GM04504 (cell line): ENCODE results near the gene RIOK1.
"Not testable (repeated sequence)": the region's sequence is repeated elsewhere in the genome, so short reads cannot be mapped to it uniquely, and the experiment has no call there.

Source experiments
- DNase-seq: peaks from one replicate; pipeline ENCODE4 v3.0.0-alpha.2; 2012; ENCODE audit warnings: low read depth

Gene RIOK1

DNA sequence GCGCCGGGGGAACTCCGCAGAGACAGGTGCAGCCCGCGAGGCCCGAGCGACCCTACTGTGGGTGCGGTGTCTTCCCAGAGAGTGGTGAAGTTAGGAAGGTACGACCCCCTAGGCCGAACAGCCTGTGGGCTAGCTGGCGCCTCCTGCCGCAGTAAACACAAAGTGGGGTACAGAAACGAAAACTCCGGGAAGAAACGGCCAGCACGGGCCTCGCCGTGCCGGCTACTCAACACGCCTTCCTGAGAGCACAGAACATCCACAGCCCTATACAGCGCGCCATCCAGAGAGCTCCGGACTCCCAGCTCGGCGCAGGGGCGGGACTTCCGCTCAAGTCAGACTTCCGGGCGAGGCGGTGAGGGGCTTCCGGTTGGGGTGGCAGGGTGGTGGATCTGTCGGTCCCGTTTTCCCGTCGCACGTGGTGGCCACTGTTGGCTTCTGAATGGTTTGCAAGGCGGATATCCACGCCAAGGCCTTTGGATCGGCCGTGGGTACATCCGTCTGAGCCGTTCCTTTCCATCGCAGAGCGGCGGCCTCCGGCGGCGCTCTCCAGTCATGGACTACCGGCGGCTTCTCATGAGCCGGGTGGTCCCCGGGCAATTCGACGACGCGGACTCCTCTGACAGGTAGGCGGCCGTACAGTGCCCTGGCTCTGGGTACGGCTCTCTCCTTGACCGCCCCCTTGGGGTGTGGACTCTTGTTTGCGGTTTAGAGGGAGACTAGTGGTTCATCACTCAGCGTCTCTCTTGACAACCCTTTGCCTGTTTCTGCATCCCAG lies at the start of gene RIOK1, which contains the start of gene CAGE1:
Gene RIOK1, plus strand, starts transcription at position 358 of the 775 bp plus-strand sequence. Its CDS starts 195 bp downstream, at position 553.
Gene CAGE1, minus strand, starts transcription at position 292 of the 775 bp plus-strand sequence. CDS start 2,569 bp downstream, outside the sequence.
- DNase-seq, result peak; percentile 86

GRCh38 chr6:7341271-7341670 lies 48.3 kb upstream of the RIOK1 start:
- DNase-seq, result no peak

GRCh38 chr6:7341989-7342742 lies 47.4 kb upstream of the RIOK1 start:
- DNase-seq, result no peak

DNA sequence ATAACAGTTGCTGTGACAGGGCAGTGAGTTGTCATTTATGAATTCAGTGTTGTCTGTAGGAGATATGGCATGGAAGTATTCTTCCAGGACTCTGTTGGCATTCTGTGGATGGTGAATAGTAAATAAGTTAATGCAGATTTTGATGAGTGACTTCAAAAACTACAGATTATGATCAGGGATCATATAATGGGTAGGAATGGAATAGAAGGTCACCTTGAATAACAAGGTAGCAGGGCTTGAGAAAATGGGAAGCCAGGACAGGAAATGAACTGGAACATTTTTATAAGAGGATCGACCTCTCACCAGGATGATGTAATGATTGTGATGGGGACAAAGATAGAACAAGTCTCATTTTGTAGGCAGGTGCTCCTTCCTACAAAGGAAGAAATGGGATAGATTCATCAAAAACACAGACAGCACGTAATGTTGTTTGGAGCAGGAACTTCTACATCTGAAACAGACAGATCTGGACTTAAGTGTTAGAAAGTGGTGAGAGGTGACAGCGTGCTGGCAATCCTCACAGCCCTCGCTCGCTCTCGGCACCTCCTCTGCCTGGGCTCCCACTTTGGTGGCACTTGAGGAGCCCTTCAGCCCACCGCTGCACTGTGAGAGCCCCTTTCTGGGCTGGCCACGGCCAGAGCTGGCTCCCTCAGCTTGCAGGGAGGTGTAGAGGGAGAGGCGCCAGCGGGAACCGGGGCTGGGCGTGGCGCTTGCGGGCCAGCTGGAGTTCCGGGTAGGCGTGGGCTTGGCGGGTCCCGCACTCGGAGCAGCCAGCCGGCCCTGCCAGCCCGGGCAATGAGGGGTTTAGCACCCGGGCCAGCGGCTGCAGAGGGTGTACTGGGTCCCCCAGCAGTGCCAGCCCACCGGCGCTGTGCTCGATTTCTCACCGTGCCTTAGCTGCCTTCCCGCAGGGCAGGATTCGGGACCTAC lies 45.8 kb upstream of the RIOK1 start:
- DNase-seq, result no peak

DNA sequence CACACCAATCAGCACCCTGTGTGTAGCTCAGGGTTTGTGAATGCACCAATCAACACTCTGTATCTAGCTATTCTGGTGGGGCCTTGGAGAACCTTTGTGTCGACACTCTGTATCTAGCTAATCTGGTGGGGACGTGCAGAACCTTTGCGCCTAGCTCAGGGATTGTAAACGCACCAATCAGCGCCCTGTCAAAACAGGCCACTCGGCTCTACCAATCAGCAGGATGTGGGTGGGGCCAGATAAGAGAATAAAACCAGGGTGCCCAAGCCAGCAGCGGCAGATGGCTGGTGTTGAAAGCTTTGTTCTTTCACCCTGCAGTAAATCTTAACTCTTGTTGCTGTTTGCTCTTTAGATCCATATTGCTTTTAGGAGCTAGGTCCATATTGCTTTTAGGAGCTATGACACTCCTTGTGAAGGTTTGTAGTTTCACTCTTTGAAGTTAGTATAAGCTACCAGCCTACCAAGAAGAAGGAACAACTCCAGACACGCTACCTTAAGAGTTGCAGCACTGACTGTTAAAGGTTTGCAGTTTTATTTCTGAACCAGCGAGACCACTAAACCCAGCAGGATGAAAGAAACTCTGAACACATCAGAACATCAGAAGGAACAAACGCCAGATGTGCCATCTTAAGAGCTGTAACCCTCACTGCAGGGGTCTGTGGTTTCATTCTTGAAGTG lies 44.7 kb upstream of the RIOK1 start:
- not testable (repeated sequence) for DNase-seq

DNA sequence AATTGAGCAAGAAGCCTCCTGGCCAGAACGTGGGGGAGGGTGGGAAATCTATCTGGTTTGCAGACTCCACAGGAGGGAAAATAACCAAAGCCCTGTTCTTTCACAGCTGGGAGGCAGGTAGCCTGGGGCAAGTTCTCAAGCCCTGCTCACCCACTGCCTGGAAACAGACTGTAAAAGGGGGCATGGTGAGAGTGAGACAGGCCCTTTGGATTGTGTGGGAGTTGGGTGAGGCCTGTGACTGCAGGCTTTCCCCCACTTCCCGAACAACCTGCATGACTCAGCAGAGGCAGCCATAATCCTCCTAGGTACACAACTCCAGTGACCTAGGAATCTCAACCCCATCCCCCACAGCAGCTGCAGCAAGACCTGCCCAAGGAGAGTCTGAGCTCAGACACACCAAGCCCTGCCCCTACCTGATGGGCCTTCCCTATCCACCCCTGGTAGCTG lies 42.0 kb upstream of the RIOK1 start:
- not testable (repeated sequence) for DNase-seq

DNA sequence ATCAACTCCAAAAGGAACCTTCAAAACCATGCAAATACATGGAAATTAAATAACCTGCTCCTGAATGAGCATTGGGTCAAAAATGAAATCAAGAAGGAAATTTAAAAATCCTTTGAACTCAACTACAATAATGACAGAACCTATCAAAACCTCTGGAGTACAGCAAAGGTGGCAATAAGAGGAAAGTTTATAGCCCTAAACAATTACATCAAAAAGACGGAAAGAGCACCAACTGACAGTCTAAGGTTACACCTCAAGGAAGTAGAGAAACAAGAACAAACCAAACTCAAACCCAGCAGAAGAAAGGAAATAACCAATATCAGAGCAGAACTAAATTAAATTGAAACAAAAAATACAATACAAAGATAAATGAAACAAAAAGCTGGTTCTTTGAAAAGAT lies 39.0 kb upstream of the RIOK1 start:
- DNase-seq, result not testable (repeated sequence)

DNA sequence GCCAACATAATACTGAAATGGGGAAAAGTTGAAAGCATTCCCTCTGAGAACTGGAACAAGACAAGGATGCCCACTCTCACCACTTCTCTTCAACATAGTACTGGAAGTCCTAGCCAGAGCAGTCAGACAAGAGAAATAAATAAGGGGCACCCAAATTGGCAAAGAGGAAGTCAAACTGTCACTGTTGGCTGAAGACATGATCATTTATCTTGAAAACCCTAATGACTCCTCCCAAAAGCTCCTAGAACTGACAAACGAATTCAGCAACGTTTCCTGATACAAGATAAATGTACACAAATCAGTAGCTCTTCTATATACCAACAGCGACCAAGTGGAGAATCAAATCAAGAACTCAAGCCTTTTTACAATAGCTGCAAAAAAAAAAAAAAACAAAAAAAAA lies 37.7 kb upstream of the RIOK1 start:
- not testable (repeated sequence) for DNase-seq

DNA sequence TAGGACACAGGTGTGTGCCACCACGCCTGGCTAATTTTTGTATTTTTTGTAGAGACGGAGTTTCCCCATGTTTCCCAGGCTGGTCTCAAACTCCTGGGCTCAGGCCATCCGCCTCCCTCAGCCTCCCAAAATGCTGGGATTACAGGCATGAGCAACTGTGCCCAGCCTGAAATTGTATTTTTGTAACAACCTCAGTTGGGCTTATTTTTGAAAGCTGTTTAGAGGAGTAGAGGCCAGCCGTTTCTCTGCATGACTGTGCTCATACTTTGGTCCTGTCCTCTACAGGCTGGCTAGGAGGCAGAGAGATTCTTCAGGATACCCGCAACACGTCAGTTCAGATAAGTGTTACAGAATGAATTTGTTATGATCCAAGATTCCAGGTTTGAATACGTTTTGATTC lies 22.2 kb upstream of the RIOK1 start:
- DNase-seq, result no peak

DNA sequence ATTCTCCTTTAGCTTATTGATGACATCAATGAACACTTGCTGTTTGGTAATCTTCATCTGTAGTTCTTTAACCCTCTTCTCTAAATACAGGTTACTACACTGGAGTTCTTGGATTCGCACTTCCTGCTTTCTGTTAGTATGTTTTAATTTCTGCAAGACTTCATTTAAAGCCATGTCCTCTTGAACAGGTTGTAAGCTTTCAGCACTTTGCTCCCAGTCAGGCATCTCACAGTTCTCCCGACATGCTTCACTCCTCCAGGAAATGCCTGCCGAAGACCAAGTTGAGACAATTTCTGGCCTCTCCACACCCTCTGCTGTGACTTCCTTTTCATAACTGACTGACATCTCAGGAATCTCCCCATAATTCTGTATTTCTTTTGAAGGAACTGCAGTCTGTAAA lies 15.9 kb upstream of the RIOK1 start:
- DNase-seq, result no peak

DNA sequence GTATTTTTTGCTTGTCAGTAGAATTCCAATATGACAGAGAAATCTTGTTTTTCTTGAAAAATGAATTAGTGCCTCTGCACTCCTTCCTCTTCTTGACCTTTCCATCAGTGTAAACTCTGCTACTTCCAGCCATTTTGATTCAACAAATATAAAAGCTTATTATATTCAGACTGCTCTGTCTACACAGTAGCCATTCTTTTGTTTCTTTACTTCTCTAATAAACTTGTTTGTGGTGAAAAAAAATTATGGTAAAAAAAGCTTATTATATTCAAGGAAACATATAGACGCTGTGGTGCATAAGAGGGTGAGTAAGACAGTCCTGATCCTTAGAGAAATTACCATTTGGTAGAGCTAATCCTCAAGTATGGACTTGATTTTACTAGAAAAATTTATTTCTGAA lies 11.6 kb upstream of the RIOK1 start:
- no peak for DNase-seq

DNA sequence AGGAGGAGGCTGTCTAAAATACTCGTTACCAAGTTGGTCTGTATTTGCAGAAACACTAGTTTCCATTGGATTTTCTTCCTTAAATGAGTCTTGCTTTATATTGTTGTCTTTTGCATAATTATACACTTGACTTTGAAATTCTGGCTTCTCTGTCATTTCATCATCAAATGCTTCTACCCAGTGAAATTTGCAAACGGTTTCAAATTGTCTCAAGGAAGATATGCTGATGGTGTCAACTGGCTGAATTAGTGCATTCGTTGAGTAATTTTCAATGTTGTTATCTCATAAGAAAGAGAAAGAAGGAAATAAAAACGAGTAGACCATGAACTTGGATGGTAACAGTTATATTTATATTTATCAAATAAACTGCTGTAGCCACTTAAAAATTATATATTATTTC lies 10.9 kb upstream of the RIOK1 start:
- DNase-seq, result no peak

DNA sequence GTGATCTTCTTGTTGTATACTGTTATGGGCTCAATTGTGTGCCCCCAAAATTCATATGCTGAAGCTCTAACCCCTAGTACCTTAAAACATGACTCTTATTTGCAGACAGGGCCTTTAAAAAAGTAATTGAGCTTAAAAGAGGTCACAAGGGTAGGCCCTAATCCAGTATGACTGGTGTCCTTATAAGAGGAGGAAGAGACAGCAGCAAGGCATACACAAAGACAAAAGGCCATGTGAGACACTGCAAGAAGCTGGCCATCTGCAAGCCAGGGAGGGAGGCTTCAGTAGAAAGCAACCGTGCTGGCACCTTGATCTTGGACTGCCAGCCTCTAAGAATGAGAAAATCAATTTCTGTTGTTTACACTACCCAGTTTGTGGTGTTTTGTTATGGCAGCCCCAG lies 8.5 kb upstream of the RIOK1 start:
- DNase-seq, result no peak

DNA sequence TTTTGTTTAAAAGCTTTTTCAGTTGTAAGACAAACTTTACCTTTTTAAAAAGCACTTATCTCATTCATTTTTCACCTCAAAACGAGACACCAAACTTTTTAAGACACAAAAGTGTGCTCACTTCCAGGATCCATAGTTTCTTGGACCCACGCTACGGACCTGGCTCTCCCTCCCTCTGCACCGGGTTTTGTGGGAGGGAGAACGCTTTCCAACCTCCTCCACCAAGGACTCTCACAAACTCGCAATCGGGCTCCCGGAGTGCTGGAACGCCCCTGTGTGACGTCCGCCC lies 502 bp upstream of the RIOK1 start:
- DNase-seq, result no peak

GRCh38 chr6:7390226-7390878 lies 744 bp downstream of the RIOK1 start:
- no peak for DNase-seq

DNA sequence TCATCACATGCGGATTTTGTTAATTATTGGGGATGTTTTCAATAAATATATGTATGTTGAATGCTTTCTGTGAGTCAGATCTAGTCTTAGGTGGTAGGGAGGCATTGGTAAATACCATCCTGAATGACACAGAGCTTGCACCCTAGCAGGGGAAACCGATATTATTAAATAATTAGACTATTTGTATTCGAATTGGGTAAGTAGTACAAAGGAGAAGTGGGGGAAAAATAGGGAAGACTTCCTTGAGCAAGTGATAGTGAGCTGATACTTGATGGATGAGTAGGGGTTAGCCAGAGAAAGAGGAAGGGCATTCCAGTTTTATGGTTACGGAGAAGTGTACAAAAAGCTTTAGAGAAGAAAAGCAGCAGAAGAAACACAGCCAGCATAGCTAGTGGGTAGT lies 1.5 kb downstream of the RIOK1 start:
- DNase-seq, result no peak

DNA sequence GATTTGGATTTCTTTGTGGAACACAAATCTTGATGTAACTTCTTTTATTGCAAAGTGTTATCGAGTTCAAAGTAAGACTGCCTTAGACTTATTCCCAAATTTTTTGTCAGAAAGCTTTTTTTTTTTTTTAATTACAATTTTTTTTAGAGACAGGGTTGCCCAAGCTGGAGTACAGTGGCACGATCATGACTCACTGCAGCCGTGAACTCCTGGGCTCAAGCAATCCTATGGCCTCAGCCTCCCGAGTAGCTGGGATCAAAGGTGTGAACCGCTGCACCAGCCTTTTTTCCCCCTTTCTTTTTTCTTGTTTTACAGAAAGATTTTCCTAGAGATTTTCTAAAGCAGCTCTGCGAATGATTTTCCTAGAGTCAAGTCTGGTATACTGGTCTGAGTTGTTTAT lies 2.8 kb downstream of the RIOK1 start:
- no peak for DNase-seq

DNA sequence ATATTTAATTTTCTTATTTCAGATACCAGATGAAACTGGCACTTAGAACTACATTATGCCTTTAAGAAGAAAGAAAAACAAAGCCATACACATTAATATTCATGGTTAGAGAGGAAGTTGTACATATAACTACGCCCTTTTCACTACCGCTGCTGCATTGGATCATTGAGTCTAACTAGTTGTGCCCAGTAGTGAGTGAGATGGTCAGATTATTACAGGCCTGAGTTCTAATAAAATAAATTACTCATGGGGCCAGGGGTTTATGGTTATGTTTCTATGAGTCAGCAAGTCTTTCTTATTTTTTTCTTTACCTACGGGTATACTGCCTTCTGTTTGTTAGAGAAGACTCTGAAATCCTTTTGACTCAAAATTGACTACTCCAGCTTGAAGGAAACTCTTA lies 11.5 kb downstream of the RIOK1 start:
- DNase-seq, result no peak

DNA sequence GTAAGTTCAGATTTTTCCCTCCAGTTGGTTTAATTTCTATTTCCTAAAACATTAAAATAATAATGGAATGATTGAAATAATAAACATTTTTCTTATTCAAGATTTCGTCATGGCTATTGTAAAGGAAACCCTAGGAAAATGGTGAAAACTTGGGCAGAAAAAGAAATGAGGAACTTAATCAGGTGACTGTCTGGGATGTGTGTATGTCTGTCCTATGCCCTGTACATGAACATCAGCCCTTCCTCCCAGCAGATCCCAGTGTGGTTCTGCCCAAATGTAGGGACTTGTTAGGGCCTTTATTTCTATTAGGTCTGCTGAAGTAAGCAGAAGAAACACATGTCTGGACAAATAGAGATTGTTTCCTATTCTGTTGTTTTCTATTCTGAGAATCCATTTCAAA lies 13.1 kb downstream of the RIOK1 start:
- DNase-seq, result no peak

GRCh38 chr6:7404546-7404945 lies 14.9 kb downstream of the RIOK1 start:
- no peak for DNase-seq

- DNase-seq, result no peak
Observed at GRCh38 chr6:7406743-7407142, 17.1 kb downstream of the RIOK1 start.
